ENCODE measurements around the gene FLNC. TPM values are rescaled to one million over a fixed set of nuclear protein-coding genes. Genes with fewer than 3 reads are reported as not detected.
A peak's percentile ranks its signal among the peaks of the same experiment; 100 is the strongest.

Gene FLNC
- total RNA-seq, 4 donors from 2014 or later: 3.0 to 27.3 (median 7.5) TPM

DNA sequence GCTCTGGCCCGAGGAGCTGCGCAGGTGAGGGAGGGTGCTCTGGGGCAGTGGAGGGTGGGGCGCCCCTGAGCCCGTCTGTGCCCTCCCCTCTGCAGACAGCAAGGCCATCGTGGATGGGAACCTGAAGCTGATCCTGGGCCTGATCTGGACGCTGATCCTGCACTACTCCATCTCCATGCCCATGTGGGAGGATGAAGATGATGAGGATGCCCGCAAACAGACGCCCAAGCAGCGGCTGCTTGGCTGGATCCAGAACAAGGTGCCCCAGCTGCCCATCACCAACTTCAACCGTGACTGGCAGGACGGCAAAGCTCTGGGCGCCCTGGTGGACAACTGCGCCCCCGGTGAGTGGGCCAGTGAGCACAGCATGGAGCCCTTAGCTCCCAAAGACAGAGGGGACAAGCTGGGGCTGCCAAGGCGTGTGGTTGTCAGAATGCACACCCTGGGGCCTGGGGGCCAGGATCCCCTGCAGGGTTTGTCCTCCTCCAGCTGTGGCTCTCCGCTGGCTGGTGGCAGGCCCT, 5.1 kb downstream of the FLNC start:
- Histone ChIP-seq H3K9me3 (no peaks in the 10 kb centered on the region), H3K27ac (peak overlapping the region in 3 of 4 donors; percentile 79 to 88 (median 84)), H3K36me3 (peaks cover 0 to 27% (median 0%) of the 10 kb centered on the region in 3 donors), H3K4me3 (no peak overlapping the region), H3K4me1 (peaks cover 12 to 69% (median 32%) of the 10 kb centered on the region in 3 donors), H3K27me3 (peaks cover 0 to 37% (median 0%) of the 10 kb centered on the region in 4 donors)
- WGBS, 2 donors: 80 to 92% methylated on average over 2 to 3 of the region's 16 CpGs
- DNase-seq: no peak
- TF ChIP-seq POLR2A (IDR thresholded peaks at IDR 0.05): no peak
- TF ChIP-seq, protein P1, sequence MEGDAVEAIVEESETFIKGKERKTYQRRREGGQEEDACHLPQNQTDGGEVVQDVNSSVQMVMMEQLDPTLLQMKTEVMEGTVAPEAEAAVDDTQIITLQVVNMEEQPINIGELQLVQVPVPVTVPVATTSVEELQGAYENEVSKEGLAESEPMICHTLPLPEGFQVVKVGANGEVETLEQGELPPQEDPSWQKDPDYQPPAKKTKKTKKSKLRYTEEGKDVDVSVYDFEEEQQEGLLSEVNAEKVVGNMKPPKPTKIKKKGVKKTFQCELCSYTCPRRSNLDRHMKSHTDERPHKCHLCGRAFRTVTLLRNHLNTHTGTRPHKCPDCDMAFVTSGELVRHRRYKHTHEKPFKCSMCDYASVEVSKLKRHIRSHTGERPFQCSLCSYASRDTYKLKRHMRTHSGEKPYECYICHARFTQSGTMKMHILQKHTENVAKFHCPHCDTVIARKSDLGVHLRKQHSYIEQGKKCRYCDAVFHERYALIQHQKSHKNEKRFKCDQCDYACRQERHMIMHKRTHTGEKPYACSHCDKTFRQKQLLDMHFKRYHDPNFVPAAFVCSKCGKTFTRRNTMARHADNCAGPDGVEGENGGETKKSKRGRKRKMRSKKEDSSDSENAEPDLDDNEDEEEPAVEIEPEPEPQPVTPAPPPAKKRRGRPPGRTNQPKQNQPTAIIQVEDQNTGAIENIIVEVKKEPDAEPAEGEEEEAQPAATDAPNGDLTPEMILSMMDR (IDR thresholded peaks at IDR 0.05): no peak
- intact Hi-C loops (cut with DNase I): no loop called here

DNA sequence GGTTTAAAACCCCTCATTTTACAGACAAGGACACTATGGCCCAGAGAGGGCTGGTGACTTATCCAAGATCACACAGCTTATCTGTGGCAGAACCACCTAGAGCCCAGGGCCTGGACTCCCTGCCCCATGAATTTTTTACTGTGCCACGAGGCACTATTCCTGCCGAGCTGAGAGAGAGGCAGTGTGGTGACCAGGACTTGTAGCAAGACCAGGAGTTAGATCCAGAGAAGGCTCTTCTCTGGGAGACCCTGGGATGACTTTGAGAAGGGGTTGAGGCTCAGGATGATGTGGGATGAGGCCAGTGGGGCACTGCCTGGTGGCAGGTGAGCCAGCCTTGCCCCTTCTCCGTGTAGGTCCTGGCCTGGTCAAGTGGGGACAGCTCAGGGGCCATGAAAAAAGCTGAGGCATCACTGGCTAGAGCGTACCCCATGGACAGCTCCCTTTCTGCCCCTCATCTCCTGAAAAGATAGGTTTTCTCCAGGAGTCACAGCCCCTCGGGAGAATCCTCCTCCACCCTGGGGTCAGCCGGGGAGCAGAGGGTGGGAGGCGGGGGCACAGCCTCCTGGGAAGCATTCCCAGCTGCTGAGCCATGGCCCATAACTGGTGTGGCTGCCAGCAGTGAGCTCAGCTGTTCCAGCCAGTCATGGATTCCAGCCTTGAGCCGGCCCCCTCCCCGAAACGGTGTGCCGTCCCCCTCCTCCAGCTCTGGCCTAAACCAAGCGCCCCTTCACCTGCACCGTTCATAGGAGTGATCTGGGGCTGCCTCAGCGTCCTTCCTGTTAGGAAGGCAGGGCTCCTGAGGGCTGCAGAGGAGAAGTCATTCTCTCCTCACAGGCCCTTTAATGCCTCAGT, 5.8 kb downstream of the FLNC start:
- WGBS, 2 donors: 77% methylated on average over 4 to 6 of the region's 14 CpGs
- peak overlapping the region in 3 of 4 donors; percentile 61 to 79 (median 68) for H3K27ac ChIP-seq
- H3K9me3 ChIP-seq: no peaks in the 10 kb centered on the region
- H3K4me3 ChIP-seq: no peak overlapping the region
- peaks cover 0 to 34% (median 0%) of the 10 kb centered on the region in 3 donors for H3K36me3 ChIP-seq
- TF ChIP-seq, protein P1 (IDR thresholded peaks at IDR 0.05): no peak
- no peak for TF ChIP-seq POLR2A (IDR thresholded peaks at IDR 0.05)
- intact Hi-C loops (cut with DNase I): no loop called here
- H3K4me1 ChIP-seq: peaks cover 8 to 61% (median 26%) of the 10 kb centered on the region in 3 donors
- peaks cover 0 to 29% (median 0%) of the 10 kb centered on the region in 4 donors for H3K27me3 ChIP-seq
- DNase-seq: no peak

DNA sequence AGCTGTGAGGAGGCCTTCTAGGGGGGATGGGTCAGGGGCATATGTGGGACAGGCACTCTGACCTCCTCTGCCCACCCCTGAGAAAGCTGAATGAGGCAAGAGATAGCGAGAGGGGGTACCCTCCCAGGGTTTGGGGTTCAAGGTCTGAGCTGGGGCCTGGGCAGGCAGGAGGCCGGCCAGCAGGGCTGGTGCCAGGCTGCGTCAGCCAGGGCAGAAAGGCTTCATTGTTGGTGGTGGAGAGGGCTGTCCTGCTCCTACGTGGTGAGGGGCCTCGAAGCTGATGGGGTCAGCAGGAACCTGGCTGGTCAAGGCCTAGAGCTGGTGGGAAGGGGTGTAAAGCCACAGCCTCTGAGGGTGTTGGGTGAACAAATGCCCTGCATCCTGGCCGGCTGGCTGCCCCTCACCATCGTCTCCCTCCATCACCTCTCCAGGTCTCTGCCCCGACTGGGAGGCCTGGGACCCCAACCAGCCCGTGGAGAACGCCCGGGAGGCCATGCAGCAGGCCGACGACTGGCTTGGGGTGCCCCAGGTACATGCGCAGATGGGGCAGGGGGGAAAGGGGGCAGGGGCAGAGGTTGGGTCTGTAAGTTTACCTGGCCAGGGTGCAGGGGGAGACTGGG, 6.6 kb downstream of the FLNC start:
- Histone ChIP-seq H3K27me3 (peaks cover 0 to 21% (median 0%) of the 10 kb centered on the region in 4 donors), H3K4me1 (peaks cover 8 to 58% (median 24%) of the 10 kb centered on the region in 3 donors), H3K36me3 (peaks cover 0 to 39% (median 0%) of the 10 kb centered on the region in 3 donors), H3K9me3 (no peaks in the 10 kb centered on the region), H3K4me3 (no peak overlapping the region), H3K27ac (peak overlapping the region in 3 of 4 donors; percentile 61 to 79 (median 68))
- no peak for DNase-seq
- intact Hi-C loops (cut with DNase I): no loop called here
- TF ChIP-seq, protein P1 (IDR thresholded peaks at IDR 0.05): no peak
- TF ChIP-seq POLR2A (IDR thresholded peaks at IDR 0.05): no peak
- 62 to 100% methylated on average over 2 to 5 of the region's 14 CpGs for WGBS, 2 donors

DNA sequence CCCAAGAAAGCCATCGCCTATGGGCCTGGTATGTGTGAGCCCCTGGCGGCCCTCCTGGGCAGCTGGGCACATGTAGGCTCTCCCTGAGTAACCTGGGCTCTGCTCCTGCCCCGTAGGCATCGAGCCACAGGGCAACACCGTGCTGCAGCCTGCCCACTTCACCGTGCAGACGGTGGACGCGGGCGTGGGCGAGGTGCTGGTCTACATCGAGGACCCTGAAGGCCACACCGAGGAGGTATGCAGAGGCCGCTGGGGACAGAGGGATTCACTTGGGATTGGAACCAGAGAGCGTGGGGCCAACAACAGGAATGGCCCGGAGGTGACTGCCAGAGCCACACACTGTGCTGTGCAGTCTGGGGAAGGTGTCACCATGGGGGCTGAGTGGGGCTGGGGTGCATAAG, 7.3 kb downstream of the FLNC start:
- H3K27ac ChIP-seq: peak overlapping the region in 1 of 4 donors; percentile 79
- intact Hi-C loops (cut with DNase I): no loop called here
- WGBS, 2 donors: 90% methylated on average over 2 to 10 of the region's 16 CpGs
- no peaks in the 10 kb centered on the region for H3K9me3 ChIP-seq
- peaks cover 4 to 56% (median 17%) of the 10 kb centered on the region in 3 donors for H3K4me1 ChIP-seq
- no peak for DNase-seq
- no peak overlapping the region for H3K4me3 ChIP-seq
- H3K36me3 ChIP-seq: peaks cover 0 to 41% (median 0%) of the 10 kb centered on the region in 3 donors
- no peak for TF ChIP-seq POLR2A (IDR thresholded peaks at IDR 0.05)
- TF ChIP-seq, protein P1 (IDR thresholded peaks at IDR 0.05): no peak
- peaks cover 0 to 14% (median 0%) of the 10 kb centered on the region in 4 donors for H3K27me3 ChIP-seq

All from esophagus squamous epithelium (tissue), 5 donors.